Left colon (tissue), 2 donors: ENCODE measurements around the gene ABCF3. TPM values are rescaled to one million over a fixed set of nuclear protein-coding genes. Genes with fewer than 3 reads are reported as not detected.
A peak's percentile ranks its signal among the peaks of the same experiment; 100 is the strongest.

Source experiments
- ATAC-seq: fragments of 200-7000 bp; cut with Tn5 transposase; one replicate; pipeline ENCODE4 v1.9.1; 2020; ENCODE audit warnings: mild to moderate bottlenecking, moderate library complexity
- DNase-seq, 2 donors: peaks; one replicate each; pipeline ENCODE4 v3.0.0-alpha.2; 2020
- intact Hi-C, 2 donors: fragments of 100-400 bp; cut with DNase I in 1 of 2; cut with micrococcal nuclease in 1 of 2; formaldehyde crosslinking; loops; one replicate each; pipeline versions ENCODE4 v1.11.2 to v1.14.0; 2022; cut with DNase I, micrococcal nuclease
- microRNA-seq, 2 donors: library from miRNA; unstranded; fragments of <30 nt; microRNA quantifications; one replicate each; pipeline versions ENCODE4 v1.1.0 to v1.2.0, GENCODE V29; 2020
- total RNA-seq, 2 donors: library from RNA; stranded (reverse); fragmentation: NEBNext Ultra II Directional; extraction: Animal tissue kit (Norgen Biotek cat#: 25700); gene quantifications; one replicate each; pipeline ENCODE4 v1.2.1, GENCODE V29; 2021
- donor health status: DM: no; HTN: no; CAD: no.
- donor health status: DM: yes; HTN: yes; CAD: no.

The ABCF3 gene
- total RNA-seq, 2 donors from 2014 or later, result 56.1 to 69.2 TPM

DNA sequence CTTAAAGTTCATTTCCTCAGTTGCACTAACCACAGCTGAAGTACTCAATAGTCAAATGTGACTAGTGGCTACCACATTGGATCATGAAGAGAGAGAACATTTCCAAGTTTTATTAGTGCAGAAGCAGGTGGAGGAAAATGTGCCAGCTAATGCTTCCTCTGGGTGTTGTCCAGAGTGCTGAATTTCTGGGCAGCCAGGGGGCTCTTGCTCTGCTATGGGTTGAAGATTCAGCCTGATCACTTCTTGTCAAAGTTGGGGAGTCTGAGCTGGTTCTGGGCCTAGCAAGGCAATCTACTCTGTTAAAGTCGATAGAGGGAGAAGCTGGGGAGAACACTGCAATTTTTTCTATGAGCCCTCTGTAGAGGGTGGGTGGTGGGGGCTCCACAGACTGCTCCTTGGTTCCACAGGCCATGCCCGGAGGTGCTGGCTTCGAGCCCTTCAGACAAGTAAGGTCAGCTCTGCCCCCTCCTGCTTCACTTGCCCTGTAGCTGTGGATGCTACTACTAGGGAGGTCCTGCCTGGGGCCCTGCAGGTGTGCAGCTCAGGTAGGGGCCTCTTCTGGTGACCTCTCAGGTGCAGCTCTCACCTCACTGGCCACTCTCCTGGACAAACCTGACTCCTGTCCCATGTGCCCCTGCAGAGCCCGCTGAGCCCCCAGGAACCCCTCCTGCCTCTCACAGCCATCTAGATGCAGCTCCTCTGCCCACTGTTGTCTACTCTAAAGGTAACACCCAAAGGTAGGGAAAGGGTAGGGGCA is 54.6 kb downstream of the ABCF3 start:
- DNase-seq (no peak), ATAC-seq (no peak)
- intact Hi-C loops, result loop anchor here in 1 of 2 donors (10.0 kb wide), 1 partner anchor 106 kb away; the partner anchor contains the start of gene EIF2B5

DNA sequence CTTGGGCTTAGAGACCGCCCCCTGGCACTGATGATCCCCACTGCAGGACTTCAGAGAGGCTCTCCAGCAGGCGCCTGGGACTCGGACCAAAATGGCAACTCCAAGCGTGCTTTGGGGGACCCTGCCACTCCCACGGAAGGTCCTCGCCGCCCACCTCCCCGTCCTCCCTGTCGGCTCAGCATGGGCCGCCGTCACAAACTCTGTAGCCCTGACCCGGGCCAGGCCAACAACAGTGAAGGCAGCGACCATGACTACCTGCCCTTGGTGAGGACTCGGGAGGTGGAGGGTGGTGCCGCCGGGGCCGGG is 55.1 kb downstream of the ABCF3 start:
- DNase-seq (no peak), ATAC-seq (no peak)
- intact Hi-C loops, result loop anchor here in 1 of 2 donors (10.0 kb wide), 1 partner anchor 106 kb away; the partner anchor contains the start of gene EIF2B5

DNA sequence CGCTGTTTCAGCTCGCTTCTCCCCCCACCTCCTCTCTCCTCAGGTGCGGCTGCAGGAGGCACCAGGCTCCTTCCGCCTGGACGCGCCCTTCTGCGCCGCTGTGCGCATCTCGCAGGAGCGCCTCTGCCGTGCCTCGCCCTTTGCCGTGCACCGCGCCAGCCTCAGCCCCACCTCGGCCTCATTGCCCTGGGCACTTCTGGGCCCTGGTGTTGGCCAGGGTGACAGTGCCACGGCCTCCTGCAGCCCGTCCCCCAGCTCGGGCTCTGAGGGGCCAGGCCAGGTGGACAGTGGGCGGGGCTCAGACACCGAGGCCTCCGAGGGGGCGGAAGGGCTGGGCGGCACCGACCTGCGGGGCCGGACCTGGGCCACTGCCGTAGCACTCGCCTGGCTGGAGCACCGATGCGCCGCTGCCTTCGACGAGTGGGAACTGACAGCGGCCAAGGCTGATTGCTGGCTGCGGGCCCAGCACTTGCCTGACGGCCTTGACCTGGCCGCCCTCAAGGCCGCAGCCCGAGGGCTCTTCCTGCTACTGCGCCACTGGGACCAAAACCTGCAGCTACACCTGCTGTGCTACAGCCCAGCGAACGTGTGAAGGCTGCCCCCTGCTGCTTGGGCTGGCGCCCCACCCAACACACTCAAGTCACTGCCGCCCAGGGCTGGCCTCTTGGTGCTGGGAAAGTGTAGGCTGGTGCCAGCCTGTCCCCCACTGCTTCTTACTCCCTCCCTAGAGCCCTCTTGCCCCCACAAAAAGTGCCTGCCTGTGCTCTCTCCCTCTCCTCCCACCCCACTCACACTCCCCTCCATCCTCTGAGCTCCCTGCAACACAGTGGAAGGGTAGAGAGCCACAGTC is 55.7 kb downstream of the ABCF3 start:
- DNase-seq, result peak; percentile 68 to 80
- intact Hi-C loops, result loop anchor here in 1 of 2 donors (10.0 kb wide), 1 partner anchor 107 kb away; the partner anchor contains the start of gene EIF2B5
- peak; percentile 93 for ATAC-seq

DNA sequence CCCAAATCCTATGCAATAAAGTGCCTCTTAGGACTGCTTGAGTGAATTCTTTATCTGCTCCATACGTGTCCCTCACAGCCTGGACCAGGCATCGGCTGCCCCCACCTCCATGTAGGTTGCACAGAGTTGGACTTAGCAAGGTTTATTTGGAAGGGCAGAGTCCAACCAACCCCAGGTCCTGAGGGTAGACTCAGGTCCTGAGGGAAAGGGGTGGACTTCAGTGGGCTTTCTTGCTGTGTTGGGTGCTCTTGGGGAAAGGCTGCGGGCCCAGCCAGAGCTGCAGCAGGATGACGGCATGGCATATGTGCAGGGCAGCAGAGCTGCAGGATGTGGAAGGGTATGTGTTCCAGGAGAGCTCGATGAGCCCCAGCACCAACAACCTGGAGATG is 56.3 kb downstream of the ABCF3 start:
- intact Hi-C loops, result loop anchor here in 1 of 2 donors (10.0 kb wide), 1 partner anchor 107 kb away; the partner anchor contains the start of gene EIF2B5
- no peak for ATAC-seq
- DNase-seq, result no peak

Small RNAs within 50 kb of the gene (microRNA-seq; reads per million reads assigned to microRNA genes)
- gene MIR1224, result 5.4 to 8.0 reads per million in 2 donors

Other genes starting within 250 kb of the ABCF3 start
- 10 to 100 TPM; 46.6 to 47.6 TPM for gene ABCC5, start 168.3 kb upstream of the ABCF3 start, total RNA-seq
- gene HTR3D, start 154.5 kb upstream of the ABCF3 start, total RNA-seq, result not detected
- gene HTR3C, start 133.2 kb upstream of the ABCF3 start, total RNA-seq, result not detected
- under 1 TPM; 0.50 to 0.70 TPM for gene HTR3E, start 89.1 kb upstream of the ABCF3 start, total RNA-seq
- gene EIF2B5, start 50.8 kb upstream of the ABCF3 start, total RNA-seq, result 10 to 100 TPM; 32.6 to 40.8 TPM
- 10 to 100 TPM; 63.2 to 66.3 TPM for gene DVL3, start 30.8 kb upstream of the ABCF3 start, total RNA-seq
- gene AP2M1, start 11.3 kb upstream of the ABCF3 start, total RNA-seq, result 100 to 1,000 TPM; 211 to 219 TPM
- gene VWA5B2, start 43.4 kb downstream of the ABCF3 start, total RNA-seq, result 1 to 10 TPM; 2.2 to 3.3 TPM
- 10 to 100 TPM; 25.0 to 40.3 TPM for gene ALG3, start 62.8 kb downstream of the ABCF3 start, total RNA-seq
- gene EEF1AKMT4, start 63.5 kb downstream of the ABCF3 start, total RNA-seq, result 1 to 10 TPM; 3.5 to 5.3 TPM
- under 1 TPM in 1 of 2 donors, not detected in 1; 0.39 TPM for gene CAMK2N2, start 75.4 kb downstream of the ABCF3 start, total RNA-seq
- under 1 TPM; 0.20 to 0.24 TPM for gene ECE2, start 89.8 kb downstream of the ABCF3 start, total RNA-seq
- 100 to 1,000 TPM; 174 to 187 TPM for gene PSMD2, start 113.0 kb downstream of the ABCF3 start, total RNA-seq
- gene EIF4G1, start 128.4 kb downstream of the ABCF3 start, total RNA-seq, result 100 to 1,000 TPM; 245 to 322 TPM
- 10 to 100 TPM; 16.2 to 20.9 TPM for gene FAM131A, start 151.4 kb downstream of the ABCF3 start, total RNA-seq
- 10 to 100 TPM; 73.2 to 89.9 TPM for gene CLCN2, start 175.4 kb downstream of the ABCF3 start, total RNA-seq
- gene POLR2H, start 175.5 kb downstream of the ABCF3 start, total RNA-seq, result 10 to 100 TPM; 96.7 to 96.8 TPM
- not detected for gene THPO, start 192.0 kb downstream of the ABCF3 start, total RNA-seq
- gene CHRD, start 193.9 kb downstream of the ABCF3 start, total RNA-seq, result 1 to 10 TPM; 2.1 to 2.6 TPM